IPS-NIHi7 (cell line): Measurements from ENCODE around the gene NUB1.

Source experiments
- DNase-seq: peaks from one replicate; pipeline ENCODE4 v3.0.0; 2012; ENCODE audit warnings: mixed read lengths; ENCODE audit errors: extremely low spot score

NUB1 gene

GRCh38 chr7:151423936-151424335 is 82.3 kb downstream of the NUB1 start:
- DNase-seq = no peak

- DNase-seq = no peak
Measured at GRCh38 chr7:151424799-151425198, 83.2 kb downstream of the NUB1 start.

- DNase-seq = no peak
Measured at GRCh38 chr7:151425670-151426440, 84.2 kb downstream of the NUB1 start.

- no peak for DNase-seq
Measured at GRCh38 chr7:151426441-151426903, 84.9 kb downstream of the NUB1 start.

- DNase-seq = no peak
Measured at GRCh38 chr7:151426904-151427704, 85.5 kb downstream of the NUB1 start.

- no peak for DNase-seq
Measured at GRCh38 chr7:151427705-151428377, 86.2 kb downstream of the NUB1 start.
